ENCODE data around the gene WASL. TPM values are rescaled to one million over a fixed set of nuclear protein-coding genes. Genes with fewer than 3 reads are reported as not detected.

WASL gene
- total RNA-seq, 1 experiment from 2014 or later = 34.4 TPM

GRCh38 chr7:123718773-123719172, 30.0 kb downstream of the WASL start:
- ChIA-PET CTCF (interaction anchor here (1.1 to 1.4 kb wide), 2 partner anchors 18 to 30 kb away, joined by 3 to 4 read pairs; partner anchors contain the start of gene WASL), POLR2A (no interaction called here)
- DNase-seq (ENCODE audit: low spot score) (no peak), ATAC-seq (no peak)
- no peaks in the 10 kb centered on the region for H3K27me3 Mint-ChIP-seq (ENCODE audit: low read depth)
- peaks cover 15% of the 10 kb centered on the region for H3K9me3 Mint-ChIP-seq
- TF ChIP-seq JAZF1 (CRISPR knock-in tag; IDR thresholded peaks at IDR 0.05) (no peak), ZNF121 (CRISPR knock-in tag; IDR thresholded peaks at IDR 0.05) (no peak), SMAD4 (CRISPR knock-in tag; IDR thresholded peaks at IDR 0.05) (no peak), ZNF138 (CRISPR knock-in tag; conservative IDR thresholded peaks at IDR 0.05) (no peak), GRHL2 (CRISPR knock-in tag; IDR thresholded peaks at IDR 0.05; ENCODE audit: insufficient replicate concordance, severe bottlenecking) (no peak), TCF7 (CRISPR knock-in tag; IDR thresholded peaks at IDR 0.05; ENCODE audit: low read depth) (no peak), ZNF416 (CRISPR knock-in tag; IDR thresholded peaks at IDR 0.05) (no peak), ESRRA (CRISPR knock-in tag; IDR thresholded peaks at IDR 0.05; ENCODE audit: borderline replicate concordance) (no peak), GTF2I (CRISPR knock-in tag; conservative IDR thresholded peaks at IDR 0.05) (no peak), ARID4B (CRISPR knock-in tag; IDR thresholded peaks at IDR 0.05; ENCODE audit: borderline replicate concordance) (no peak), ATF3 (CRISPR knock-in tag; conservative IDR thresholded peaks at IDR 0.05) (no peak), ELF4 (CRISPR knock-in tag; IDR thresholded peaks at IDR 0.05; ENCODE audit: low read depth) (no peak)
- TF ChIP-seq, protein P1, sequence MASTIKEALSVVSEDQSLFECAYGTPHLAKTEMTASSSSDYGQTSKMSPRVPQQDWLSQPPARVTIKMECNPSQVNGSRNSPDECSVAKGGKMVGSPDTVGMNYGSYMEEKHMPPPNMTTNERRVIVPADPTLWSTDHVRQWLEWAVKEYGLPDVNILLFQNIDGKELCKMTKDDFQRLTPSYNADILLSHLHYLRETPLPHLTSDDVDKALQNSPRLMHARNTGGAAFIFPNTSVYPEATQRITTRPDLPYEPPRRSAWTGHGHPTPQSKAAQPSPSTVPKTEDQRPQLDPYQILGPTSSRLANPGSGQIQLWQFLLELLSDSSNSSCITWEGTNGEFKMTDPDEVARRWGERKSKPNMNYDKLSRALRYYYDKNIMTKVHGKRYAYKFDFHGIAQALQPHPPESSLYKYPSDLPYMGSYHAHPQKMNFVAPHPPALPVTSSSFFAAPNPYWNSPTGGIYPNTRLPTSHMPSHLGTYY (CRISPR knock-in tag; IDR thresholded peaks at IDR 0.05) = no peak
- H3K36me3 Mint-ChIP-seq = peaks cover 13% of the 10 kb centered on the region
- H3K4me1 Mint-ChIP-seq = peaks cover 34% of the 10 kb centered on the region
- H3K4me3 Mint-ChIP-seq = no peak overlapping the region
- H3K27ac Mint-ChIP-seq = no peak overlapping the region

DNA sequence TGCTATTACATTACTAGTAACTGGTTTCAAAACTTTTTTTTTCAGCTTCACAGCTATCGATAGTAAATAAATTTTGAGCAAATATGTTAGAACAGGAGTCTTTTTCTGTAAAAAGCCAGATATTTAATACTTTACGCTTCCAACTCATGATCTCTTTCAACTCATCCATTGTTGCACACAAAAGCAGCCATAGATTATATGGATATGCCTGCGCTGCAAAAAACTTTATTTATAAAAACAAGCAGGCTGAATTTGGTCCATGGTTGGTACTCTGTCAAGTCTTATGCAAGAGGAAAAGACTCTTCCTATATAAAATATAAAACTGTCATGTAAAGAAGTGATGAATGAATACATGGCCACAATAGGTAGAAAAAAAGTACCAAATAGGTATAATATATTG, 31.1 kb downstream of the WASL start:
- Mint-ChIP-seq H3K4me1 (peaks cover 27% of the 10 kb centered on the region), H3K4me3 (no peak overlapping the region), H3K27me3 (ENCODE audit: low read depth) (no peaks in the 10 kb centered on the region), H3K27ac (no peak overlapping the region), H3K36me3 (peaks cover 13% of the 10 kb centered on the region), H3K9me3 (peaks cover 15% of the 10 kb centered on the region)
- CTCF ChIA-PET = interaction anchor here (0.9 to 3.8 kb wide), 6 partner anchors 9 to 31 kb away, joined by 3 to 25 read pairs (median 5); partner anchors contain the start of gene WASL
- no peak for ATAC-seq
- POLR2A ChIA-PET = no interaction called here
- no peak for DNase-seq (ENCODE audit: low spot score)
- TF ChIP-seq ZNF263 (CRISPR knock-in tag; IDR thresholded peaks at IDR 0.05; ENCODE audit: low read depth) (no peak), ZNF416 (CRISPR knock-in tag; IDR thresholded peaks at IDR 0.05) (no peak), ZNF138 (CRISPR knock-in tag; conservative IDR thresholded peaks at IDR 0.05) (no peak), AR (CRISPR knock-in tag; IDR thresholded peaks at IDR 0.05) (no peak), ZNF317 (CRISPR knock-in tag; IDR thresholded peaks at IDR 0.05; ENCODE audit: borderline replicate concordance, low read depth) (no peak), MYBL2 (CRISPR knock-in tag; IDR thresholded peaks at IDR 0.05) (no peak), FOXJ3 (CRISPR knock-in tag; IDR thresholded peaks at IDR 0.05; ENCODE audit: borderline replicate concordance) (no peak), SMAD3 (CRISPR knock-in tag; IDR thresholded peaks at IDR 0.05; ENCODE audit: borderline replicate concordance) (no peak), TCF7 (CRISPR knock-in tag; IDR thresholded peaks at IDR 0.05; ENCODE audit: low read depth) (no peak), CREB1 (CRISPR knock-in tag; IDR thresholded peaks at IDR 0.05) (no peak), ZNF219 (CRISPR knock-in tag; IDR thresholded peaks at IDR 0.05; ENCODE audit: borderline replicate concordance) (no peak)
- TF ChIP-seq, protein P2, sequence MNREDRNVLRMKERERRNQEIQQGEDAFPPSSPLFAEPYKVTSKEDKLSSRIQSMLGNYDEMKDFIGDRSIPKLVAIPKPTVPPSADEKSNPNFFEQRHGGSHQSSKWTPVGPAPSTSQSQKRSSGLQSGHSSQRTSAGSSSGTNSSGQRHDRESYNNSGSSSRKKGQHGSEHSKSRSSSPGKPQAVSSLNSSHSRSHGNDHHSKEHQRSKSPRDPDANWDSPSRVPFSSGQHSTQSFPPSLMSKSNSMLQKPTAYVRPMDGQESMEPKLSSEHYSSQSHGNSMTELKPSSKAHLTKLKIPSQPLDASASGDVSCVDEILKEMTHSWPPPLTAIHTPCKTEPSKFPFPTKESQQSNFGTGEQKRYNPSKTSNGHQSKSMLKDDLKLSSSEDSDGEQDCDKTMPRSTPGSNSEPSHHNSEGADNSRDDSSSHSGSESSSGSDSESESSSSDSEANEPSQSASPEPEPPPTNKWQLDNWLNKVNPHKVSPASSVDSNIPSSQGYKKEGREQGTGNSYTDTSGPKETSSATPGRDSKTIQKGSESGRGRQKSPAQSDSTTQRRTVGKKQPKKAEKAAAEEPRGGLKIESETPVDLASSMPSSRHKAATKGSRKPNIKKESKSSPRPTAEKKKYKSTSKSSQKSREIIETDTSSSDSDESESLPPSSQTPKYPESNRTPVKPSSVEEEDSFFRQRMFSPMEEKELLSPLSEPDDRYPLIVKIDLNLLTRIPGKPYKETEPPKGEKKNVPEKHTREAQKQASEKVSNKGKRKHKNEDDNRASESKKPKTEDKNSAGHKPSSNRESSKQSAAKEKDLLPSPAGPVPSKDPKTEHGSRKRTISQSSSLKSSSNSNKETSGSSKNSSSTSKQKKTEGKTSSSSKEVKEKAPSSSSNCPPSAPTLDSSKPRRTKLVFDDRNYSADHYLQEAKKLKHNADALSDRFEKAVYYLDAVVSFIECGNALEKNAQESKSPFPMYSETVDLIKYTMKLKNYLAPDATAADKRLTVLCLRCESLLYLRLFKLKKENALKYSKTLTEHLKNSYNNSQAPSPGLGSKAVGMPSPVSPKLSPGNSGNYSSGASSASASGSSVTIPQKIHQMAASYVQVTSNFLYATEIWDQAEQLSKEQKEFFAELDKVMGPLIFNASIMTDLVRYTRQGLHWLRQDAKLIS (CRISPR knock-in tag; IDR thresholded peaks at IDR 0.05; ENCODE audit: borderline replicate concordance) = no peak
